ENCODE measurements around the gene PNKD.

The PNKD gene

DNA sequence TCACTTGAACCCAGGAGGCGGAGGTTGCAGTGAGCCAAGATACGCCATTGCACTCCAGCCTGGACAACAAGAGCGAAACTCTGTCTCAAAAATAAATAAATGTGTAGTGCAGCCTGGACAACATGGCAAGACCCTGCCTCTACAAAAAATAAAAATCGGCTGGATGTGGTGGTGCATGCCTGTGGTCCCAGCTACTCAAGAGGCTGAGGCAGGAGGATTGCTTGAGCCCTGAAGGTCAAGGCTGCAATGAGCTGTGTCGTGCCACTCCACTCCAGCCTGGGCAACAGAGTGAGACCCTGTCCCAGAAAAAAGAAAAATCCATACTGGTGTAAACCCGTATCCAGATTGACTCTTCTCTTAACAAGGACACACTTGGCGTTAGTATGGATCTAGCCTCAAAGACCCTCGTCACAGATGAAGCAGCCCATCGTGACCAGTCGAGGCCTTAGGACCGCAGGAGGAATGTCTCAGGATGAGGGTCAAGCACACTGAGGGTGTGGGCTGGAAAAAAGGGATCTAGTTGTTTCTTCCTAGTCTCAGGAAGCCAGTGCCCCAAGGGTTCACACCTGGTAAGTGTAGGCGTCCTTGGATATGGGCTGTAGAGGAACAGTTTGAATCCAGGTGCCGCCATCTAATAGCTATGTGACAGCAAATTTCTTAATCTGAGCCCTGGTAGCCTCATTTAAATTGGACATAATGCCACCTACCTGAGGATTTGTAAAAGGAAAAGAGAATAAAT is 13.5 kb upstream of the PNKD start:
- no peak for DNase-seq (ENCODE audit: low read depth)

DNA sequence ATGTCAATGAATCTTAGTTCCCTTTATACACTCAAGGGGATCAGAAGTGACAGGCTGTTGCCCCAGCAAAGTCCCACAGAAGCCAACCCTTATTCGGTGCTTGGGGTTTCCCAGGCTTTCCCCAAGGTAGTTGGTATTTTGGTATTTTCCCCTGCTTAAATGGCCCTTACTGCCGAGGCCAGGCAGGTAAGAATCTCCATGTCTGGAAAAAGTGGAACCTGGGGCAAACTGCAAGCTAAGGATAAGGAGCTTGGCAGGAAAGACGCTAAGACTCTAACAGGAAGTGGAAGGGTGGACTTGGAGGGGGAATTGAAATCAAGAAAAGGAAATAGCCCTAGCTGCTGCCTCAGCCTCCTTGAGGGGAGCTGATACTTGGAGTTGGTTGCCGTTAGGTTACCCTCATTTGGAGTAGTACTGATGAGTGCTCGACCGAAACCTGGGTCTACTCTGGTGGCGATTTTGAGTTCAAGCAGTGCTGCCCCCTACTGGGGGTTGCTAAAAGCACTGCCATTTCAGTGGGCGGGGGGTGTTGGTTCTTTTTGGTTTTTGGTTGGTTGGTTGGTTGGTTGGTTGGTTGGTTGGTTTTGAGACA is 12.8 kb upstream of the PNKD start:
- peak; percentile 66 for DNase-seq (ENCODE audit: low read depth)

DNA sequence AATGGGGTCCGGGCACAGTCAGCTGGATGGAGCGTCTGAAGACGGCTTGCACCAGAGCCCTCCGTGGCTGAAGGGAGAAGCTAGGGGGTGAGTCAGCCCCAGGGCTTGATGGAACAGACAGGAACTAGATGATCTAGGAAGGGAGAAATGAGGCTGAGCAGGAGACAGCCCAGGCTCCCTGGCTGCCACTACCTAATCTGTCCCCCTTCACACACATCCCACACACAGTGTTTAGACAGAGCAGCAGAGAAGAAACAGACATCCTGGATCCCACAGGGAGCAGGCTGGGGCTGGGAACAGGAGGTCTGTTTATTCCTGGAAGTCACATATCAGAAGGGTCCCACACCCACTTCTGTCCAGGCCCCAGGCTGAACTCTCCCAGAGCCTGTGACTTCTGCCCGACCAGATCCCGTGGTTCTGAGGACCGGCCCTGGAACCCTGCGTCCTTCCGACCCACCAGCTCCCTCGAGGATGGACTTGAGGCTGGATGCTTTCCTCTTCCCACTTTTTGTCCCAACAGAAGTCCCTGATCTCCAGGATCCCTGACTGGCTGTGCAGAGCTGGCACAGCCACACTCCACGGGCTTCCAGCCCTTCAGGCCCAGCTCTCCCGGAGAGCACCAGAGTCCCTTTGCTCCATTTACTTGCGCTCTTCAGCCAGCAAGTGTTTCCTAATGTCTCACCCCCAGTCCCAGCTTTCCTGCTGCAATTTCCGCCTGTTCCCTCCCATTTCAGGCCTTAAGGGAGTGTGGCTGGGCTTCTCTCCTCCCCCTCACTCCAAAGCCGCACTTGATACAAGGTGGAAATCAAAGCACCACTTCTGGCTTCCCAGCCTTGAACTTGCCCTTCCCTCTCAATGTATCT is 11.0 kb upstream of the PNKD start:
- DNase-seq (ENCODE audit: low read depth) = no peak

DNA sequence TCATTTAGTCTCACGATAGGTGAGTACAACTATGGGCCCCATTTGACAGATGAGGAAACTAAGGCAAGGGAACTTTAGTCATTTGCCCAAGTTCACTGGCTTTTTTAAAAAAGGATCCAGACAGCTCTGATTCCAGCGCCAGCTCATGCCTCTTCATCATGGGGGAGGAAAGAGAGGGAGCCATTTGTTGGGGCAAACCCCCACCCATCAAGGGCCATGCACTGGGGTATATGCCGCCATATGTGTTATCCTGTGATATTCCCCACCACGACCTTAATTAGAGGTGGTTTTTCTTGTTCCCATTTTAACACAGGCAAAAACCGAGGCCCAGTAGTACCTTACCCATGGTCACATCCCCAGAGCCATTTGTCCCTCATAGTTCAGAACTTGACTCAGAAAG is 10.2 kb upstream of the PNKD start:
- DNase-seq (ENCODE audit: low read depth) = no peak

DNA sequence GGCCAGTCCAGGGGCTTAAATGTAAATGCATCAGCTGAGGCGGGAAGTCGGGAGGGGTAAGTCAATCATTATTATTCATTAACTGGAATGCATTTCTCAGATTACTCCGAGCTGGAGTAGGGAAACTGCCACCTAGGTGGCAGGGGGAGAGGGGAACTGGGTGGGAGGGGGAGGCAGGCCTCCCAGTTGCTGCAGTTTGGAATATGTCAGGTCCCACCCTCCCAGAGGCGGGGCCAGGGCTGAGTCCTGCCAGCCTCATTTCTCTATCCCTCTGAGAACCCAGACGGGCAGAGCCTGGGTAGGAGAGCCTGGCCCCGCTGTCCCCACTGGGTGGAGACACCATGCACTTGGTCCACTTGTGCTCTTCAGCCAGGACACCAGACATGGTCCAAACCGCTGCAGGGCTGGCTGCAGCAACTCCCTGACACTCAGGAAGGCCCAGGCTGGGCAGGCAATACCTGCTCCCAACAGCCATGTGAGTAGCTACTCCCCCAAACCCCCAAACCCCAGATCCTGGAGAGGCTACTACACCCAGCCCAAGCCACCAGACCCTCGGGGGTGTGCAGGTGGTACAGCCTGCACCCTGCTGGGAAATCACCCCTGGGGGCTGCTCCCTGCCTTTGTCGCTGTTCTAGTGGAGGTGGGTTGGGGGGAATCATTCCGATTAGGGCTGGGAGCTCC is 9.4 kb upstream of the PNKD start, which contains the start of gene GPBAR1:
Gene GPBAR1 (plus strand): TSS at position 274 of the 681 bp plus-strand sequence. CDS start 1,710 bp downstream, outside the sequence.
- DNase-seq (ENCODE audit: low read depth) = no peak

DNA sequence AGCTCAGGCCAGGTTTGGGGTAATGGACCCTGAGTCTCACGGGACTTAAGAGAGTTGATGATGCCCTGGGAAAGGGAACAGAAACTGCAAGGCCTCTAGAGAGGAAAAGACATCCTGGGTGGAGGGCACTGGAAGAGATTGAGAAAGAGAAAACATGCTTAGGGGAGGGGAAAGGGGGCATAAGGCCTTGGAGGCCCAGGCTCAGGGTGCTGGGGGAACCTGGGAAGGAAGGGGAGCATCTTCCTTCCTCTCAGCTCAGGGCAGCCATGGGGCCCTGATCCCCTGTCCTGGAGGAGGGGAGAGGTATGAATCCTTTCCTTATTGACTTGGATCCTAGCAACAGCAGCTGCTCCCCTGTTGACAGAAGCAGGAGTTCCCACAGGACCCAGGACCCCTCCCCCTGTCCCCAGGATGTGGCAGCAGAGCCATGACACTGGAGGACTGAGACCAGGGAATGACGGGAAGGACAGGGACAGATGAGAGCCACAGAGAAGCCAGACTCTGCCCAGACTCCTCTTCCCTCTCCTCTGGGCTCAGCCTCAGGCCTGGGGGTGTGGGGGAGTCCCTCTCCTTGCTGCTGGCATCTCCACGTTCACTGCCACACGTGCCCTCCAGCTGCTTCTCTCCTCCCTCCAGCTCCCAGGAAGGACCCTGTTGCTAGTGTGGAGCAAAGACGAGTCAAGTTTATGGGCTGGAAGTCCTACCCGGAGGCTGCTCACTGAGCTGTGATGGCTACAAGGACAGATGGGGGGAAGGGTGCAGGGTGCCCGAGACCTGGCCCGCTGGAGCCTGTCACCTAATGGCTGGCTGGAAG is 8.7 kb upstream of the PNKD start:
- no peak for DNase-seq (ENCODE audit: low read depth)

DNA sequence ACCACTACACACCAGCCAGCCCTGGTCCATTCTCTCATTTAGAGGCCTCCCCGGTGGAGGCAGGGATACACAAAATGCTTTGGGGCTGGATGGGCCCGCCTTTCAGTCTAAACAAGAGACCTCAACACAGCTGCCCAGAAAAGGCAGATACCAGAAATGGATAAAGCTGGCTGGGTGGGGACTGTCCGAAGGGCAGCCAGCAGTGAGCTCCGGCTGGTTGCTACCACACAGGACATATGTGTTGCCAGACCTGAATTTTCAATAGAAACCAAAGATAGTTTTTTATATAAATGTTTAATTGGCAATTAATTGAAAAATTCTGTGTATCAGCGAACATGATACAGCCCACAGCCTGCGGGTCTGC is 8.1 kb upstream of the PNKD start:
- no peak for DNase-seq (ENCODE audit: low read depth)

DNA sequence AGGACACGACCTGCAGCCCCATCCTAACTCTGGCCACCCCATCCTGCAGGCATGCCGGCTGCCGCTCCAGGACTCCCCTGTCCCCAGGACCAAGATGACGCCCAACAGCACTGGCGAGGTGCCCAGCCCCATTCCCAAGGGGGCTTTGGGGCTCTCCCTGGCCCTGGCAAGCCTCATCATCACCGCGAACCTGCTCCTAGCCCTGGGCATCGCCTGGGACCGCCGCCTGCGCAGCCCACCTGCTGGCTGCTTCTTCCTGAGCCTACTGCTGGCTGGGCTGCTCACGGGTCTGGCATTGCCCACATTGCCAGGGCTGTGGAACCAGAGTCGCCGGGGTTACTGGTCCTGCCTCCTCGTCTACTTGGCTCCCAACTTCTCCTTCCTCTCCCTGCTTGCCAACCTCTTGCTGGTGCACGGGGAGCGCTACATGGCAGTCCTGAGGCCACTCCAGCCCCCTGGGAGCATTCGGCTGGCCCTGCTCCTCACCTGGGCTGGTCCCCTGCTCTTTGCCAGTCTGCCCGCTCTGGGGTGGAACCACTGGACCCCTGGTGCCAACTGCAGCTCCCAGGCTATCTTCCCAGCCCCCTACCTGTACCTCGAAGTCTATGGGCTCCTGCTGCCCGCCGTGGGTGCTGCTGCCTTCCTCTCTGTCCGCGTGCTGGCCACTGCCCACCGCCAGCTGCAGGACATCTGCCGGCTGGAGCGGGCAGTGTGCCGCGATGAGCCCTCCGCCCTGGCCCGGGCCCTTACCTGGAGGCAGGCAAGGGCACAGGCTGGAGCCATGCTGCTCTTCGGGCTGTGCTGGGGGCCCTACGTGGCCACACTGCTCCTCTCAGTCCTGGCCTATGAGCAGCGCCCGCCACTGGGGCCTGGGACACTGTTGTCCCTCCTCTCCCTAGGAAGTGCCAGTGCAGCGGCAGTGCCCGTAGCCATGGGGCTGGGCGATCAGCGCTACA is 7.4 kb upstream of the PNKD start:
- no peak for DNase-seq (ENCODE audit: low read depth)

DNA sequence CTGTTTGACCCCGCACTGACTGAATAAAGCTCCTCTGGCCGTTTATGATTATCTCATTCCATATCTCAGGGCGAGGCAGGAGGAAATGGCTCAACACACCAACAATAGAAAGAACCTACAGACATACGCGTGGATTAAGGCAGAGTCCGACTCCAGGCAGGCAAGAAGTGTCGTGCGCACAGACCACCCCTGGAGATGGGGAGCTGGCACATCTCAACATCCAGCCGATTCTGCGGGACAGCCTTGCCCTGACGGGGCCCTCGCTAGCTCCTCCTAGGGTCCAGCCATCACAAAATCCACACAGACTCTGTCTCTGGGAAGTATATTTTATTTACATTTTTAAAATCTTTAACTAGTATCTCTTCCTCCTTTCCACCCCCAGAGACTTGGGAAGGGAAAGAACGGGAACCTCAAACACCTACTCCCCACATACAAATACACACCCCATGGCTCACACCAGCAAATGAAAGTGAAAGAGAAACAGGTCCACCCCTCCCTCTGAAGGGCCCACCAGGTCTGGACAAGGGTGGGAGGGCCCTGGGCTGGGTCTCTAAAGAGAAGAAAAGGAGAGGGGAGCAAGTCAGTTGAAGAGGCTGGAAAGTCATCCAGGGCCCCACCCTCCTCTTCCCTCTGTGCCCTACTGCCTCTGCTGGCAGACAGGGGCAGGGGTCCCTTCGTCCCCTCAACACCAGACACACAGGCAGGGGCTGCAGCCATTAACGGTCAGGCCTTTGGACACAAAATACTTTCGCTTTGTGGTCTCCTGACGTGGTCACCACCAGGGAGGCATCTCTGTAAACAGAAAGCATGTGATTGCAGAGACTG is 6.3 kb upstream of the PNKD start:
- no peak for DNase-seq (ENCODE audit: low read depth)

DNA sequence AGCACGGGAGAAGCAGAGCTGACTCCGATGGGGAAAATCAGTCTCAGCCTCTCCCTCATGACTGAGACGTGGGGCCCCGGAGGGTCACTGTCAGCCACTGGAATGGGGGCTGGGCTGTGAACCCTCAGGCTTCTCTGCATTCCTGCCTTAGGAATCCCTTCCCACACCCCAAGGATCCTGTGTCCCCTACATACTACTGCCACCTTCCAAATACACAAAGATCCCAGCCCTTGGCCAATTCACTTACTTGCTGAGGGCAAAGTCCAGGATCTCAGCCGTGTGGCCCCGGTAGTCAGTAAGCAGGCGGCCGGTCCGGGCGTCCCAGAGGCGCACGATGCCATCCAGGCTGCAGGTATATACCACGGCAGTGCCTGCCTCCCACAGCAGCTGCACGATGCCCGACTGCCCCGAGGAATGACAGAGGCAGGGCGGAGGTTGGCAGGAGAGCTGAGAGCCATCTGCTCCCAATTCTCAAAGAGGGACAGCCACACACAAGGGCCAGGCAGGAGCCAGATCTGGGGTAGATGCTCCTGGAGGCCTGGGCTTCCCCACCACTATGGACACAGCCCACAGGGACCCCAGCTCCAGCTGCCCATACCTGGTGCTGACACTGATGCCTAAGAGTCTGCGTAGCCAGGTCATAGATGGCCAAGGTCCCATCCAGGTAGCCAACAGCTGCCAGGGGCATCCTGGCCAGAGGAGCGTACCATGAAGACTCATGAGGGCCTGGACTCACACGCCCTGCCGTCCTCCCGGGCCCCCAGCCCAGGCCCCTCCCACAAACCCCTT is 5.4 kb upstream of the PNKD start:
- DNase-seq (ENCODE audit: low read depth) = no peak

DNA sequence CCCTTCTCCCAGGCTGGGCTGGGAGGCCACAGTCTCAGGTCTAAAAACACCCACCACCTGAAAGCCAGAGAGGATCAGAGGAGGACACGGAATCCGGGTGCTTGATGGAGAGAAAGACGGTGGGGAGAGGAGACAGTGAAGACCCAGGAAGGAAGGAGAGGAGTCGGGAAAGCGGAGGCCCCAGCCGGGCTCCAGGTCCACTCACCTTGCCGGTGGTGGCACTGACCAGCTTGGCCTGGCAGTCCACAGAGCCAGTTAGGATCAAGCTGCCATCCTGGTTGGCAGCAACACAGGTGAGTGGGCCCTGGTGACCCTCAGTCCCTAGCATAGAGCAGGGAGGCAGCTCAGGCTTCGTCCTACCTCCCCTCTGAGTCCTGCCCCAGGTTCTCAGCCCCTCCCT is 4.7 kb upstream of the PNKD start:
- DNase-seq (ENCODE audit: low read depth) = no peak

DNA sequence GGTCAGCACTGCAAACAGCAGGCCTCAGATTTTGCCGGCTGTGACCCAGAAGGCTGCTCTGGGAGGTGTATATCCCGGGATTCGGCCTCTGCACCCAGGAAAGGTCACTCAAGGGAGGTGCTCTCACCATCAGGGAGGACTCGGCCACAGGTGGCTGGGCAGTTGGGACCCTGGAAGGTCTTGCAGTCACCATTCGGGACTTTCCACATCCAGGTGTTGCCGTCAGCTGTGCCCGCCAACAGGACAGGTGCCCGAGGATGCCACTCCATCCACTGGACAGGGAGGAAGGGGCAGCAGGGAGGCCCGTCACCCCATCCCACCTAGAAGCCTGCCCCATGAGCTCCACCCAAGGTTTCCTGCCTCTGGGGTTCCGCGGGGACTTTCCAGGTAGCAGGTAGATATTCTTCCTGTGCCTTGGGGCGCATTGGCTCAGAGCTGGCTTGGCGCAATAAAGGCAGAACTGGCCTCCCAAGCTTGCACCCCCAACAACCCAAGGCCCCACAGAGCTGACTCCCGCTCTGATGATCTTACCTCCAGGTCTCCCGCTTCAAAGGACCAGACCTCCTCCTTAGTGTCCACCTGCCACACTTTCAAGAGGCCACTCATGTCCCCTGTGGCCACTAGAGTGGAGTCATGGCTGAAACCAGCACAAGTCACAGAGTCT is 3.9 kb upstream of the PNKD start:
- no peak for DNase-seq (ENCODE audit: low read depth)

DNA sequence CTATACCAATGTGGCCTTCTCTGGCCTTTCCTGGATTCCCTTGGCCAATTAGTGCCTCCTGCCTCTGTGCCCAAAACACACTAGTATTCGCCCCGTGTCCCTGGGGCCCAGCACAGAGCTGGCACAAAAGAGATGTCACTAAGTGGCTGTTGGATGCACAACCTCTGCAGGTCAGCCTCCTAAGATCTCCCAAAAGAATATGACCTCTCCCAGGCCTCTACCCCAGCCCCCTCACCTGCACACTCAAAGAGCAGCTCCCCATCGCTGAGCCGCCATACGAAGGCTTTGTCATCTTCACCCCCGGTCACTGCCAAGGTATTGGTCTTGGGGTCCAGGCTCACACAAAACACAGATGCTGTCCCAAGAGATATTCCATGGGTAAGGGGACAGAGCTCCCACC is 3.1 kb upstream of the PNKD start:
- no peak for DNase-seq (ENCODE audit: low read depth)

DNA sequence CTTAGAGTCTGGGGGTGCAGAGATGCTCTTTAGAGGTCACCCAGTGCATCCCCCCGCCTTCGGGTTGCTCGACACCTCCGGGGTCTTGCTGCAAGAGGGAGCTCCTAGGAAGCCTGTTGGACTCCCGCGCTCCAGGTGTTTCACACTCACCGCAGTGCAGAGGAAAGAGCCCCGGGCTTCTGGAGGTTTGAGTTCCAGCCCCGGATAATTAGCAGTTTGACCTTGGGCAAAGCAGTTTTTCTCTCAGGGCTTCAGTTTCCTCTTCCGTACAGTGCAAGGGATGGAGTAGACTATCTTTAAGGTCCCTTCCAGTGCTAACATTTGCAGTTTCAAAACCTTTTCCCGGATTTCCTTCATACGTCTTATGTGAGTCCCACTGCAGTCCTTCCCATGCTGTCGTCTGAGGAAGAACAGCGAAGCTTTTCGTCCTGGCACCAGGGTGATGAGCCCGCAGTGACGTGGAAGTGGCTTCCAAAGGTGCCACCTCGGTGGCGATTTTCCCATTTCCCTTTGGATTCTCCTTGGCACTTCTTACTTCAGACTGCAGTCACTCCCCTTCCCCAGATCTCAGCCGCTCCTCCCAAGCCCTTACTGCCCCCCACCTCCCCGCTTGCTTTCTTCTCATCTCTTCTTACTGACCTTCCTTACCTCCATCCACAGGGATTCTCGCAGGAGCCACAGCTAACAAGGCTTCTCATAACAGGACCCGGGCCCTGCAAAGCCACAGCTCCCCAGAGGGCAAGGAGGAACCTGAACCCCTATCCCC is 585 bp downstream of the PNKD start:
- no peak for DNase-seq (ENCODE audit: low read depth)

DNA sequence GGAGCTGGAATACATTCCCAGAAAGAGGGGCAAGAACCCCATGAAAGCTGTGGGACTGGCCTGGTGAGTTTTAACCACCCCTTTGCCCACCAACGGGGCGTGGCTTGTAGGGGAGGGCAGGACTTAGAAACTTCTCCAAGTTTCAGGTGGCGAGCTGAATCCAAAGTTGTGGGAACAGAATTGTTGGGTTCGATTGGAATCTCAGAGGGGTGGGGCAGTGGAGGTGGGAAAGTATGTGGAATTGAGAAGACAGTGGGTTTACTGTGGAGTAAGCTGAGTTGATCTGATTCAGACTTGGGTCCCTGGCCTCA is 1.1 kb downstream of the PNKD start:
- no peak for DNase-seq (ENCODE audit: low read depth)

DNA sequence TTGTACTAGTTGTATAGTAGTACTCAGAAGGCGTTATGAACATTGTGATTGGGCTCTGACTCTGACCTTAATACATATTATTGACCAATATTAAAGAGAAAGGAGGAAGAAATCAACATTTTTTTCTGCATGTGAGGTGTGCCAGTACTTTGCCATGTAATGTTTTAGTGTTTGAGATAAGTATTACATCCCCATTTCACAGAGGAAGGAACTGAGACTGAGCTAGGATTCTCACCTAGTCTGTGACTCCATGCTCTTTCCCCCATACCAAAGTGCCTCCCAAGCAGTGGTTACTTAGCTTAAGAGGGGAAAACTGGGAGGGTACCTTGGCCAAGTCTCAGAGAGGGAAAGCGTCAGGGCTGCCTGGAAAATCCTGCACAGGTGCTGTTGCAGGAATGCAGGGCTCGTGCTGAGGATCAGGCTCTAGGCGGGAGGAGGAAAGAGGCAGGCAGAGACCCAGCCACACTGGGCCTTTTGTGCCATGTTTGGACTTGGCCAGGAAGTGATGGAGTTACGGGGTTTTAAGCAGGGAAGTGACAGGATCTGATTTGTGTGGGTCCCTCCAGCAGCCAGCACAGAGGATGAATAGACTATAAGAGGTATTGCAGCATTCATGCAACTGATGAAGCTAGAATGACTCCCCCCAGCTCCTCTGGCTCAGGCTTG is 1.7 kb downstream of the PNKD start:
- DNase-seq (ENCODE audit: low read depth) = no peak

Measured in activated T-cell treated with anti-CD3 and anti-CD28 coated beads for 48 hours (primary cell).